Stimulated activated naive CD8-positive, alpha-beta T cell treated with anti-CD3 and anti-CD28 coated beads, Interleukin-15, Interleukin-2, amounts not matched to agents 100 ng/mL and 50 ng/mL, for 24 hours (primary cell): ENCODE data around the gene EEFSEC.

Source experiments
- H3K27ac Mint-ChIP-seq: one replicate; pipeline ENCODE4 v1.8.0; 2021; ENCODE audit warnings: mild to moderate bottlenecking, mixed read lengths
- H3K27me3 Mint-ChIP-seq: one replicate; pipeline ENCODE4 v1.8.0; 2021; ENCODE audit warnings: mixed read lengths
- H3K36me3 Mint-ChIP-seq: one replicate; pipeline ENCODE4 v1.8.0; 2021; ENCODE audit warnings: low read depth, mixed read lengths
- H3K4me1 Mint-ChIP-seq: one replicate; pipeline ENCODE4 v1.8.0; 2021; ENCODE audit warnings: low read depth, mixed read lengths
- H3K4me3 Mint-ChIP-seq: one replicate; pipeline ENCODE4 v1.8.0; 2021; ENCODE audit warnings: mild to moderate bottlenecking, mixed read lengths
- H3K9me3 Mint-ChIP-seq: one replicate; pipeline ENCODE4 v1.8.0; 2021; ENCODE audit warnings: mixed read lengths

EEFSEC gene

DNA sequence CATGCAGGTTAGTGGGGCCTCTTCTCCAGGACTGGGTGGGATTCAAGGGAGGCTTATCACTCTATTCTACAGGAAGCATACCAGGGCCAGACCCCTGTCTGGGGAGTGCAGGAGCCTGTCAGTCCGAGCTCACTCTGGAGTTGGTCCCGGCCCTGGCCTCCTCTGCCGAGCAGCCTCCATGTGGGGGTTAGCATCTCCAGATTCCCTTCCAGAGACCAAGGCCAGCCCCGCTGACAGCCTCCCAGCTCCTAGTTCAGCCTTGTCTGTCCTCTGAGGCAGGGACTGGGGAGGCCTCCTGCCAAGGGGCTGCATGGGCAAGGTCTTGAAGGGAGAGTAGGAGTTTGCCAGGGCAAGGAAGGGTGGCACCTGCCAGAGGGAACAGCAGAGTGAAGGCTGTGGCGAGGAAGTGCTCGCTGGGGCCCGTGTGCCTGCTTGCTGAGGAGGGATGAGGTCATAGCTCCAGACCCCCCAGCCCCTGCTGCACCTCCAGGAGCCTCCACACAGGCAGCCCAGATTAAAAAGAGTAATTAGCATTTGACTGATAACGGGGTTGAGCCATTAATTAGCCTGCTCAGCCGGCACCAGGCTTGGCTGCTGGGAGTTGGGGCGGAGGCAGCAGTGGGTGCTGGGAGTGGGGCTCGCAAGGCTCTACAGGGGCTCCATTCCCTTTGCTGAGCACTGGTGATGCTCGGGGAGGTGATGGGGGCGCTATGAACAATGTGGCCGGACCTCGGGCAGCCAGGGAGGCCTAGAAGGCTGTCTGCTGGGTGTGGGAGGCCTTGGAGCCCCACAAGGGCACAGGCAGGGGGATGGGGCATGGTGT, 259.1 kb downstream of the EEFSEC start:
- H3K9me3 Mint-ChIP-seq, result no peaks in the 10 kb centered on the region
- H3K4me3 Mint-ChIP-seq, result no peak overlapping the region
- no peaks in the 10 kb centered on the region for H3K27me3 Mint-ChIP-seq
- H3K27ac Mint-ChIP-seq, result no peak overlapping the region
- no peaks in the 10 kb centered on the region for H3K4me1 Mint-ChIP-seq
- no peaks in the 10 kb centered on the region for H3K36me3 Mint-ChIP-seq

- no peaks in the 10 kb centered on the region for H3K27me3 Mint-ChIP-seq
- H3K4me1 Mint-ChIP-seq, result no peaks in the 10 kb centered on the region
- no peaks in the 10 kb centered on the region for H3K9me3 Mint-ChIP-seq
- no peaks in the 10 kb centered on the region for H3K36me3 Mint-ChIP-seq
- no peak overlapping the region for H3K27ac Mint-ChIP-seq
- H3K4me3 Mint-ChIP-seq, result no peak overlapping the region
Measured at GRCh38 chr3:128413003-128413370, 259.7 kb downstream of the EEFSEC start.

- H3K27me3 Mint-ChIP-seq, result no peaks in the 10 kb centered on the region
- no peak overlapping the region for H3K4me3 Mint-ChIP-seq
- H3K9me3 Mint-ChIP-seq, result no peaks in the 10 kb centered on the region
- H3K27ac Mint-ChIP-seq, result no peak overlapping the region
- H3K36me3 Mint-ChIP-seq, result no peaks in the 10 kb centered on the region
- no peaks in the 10 kb centered on the region for H3K4me1 Mint-ChIP-seq
Measured at GRCh38 chr3:128413413-128414205, 260.3 kb downstream of the EEFSEC start.

DNA sequence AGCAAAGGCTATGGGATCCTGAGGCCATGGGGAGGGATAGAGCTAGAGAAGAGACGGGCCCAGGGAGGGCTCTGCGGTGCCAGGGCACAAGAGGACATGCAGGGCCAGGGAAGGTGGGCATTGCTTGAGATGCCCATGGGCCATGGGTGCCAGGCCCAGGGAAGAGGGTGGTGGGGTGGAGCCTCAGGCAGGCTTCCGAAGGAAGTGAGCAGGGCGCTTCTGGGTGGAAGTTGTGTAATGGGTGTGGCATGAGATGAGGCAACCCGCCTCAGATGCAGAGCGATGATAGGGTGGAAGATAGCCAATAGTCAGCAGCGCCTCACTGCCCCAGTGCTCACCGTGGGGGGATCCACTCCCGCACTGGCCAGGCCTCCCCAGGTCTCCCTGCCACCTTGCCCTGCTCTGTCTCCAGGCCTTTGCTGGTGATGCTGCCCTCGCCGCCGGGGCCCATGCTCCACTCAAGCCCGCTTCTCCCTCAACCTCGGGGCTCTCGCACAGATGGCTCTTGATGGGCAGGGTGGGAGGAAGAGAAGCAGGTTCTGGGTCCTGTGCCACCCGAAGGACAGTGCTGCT, 262.0 kb downstream of the EEFSEC start:
- Mint-ChIP-seq H3K4me1 (no peaks in the 10 kb centered on the region), H3K9me3 (no peaks in the 10 kb centered on the region), H3K27ac (no peak overlapping the region), H3K36me3 (no peaks in the 10 kb centered on the region), H3K27me3 (no peaks in the 10 kb centered on the region), H3K4me3 (no peak overlapping the region)

DNA sequence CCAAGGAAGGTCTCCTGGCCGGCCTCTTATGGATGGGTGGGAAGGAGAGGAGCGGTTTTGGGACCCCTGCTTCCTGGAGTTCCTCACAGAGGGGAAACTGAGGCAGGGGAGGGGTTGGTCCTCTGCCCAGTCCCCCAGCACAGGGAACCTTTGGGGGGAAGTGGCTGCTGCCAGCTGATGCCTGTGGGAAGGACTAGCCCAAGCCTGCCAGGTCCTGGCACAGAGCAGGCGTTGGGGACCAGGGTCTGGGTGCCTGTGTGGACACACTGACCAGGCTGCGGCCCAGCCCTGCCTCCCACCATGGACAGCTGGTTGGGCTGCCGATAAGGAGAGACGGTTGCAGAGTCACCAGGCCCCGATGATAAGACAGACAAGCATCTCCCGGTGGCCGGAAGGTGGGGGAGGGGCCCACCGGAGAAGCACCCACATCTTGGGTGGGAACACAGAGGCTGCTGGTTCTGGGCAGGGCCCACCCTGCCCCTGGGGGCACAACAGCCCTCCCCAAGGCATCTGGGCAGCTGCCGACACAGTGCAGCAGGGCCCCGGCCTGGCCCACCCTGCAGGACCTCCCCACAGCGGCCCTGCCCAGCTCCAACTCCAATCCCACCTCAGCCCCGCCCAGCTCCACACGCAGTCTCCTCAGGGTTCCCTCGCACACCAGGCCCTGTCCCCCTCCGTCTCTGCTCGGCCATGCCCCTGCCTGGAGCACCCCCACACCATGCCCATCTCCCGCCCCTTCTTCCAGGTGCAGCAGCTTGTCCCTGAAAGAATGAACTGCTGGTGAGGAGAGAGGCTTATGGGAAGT, 262.7 kb downstream of the EEFSEC start:
- Mint-ChIP-seq H3K36me3 (no peaks in the 10 kb centered on the region), H3K27me3 (no peaks in the 10 kb centered on the region), H3K27ac (no peak overlapping the region), H3K4me3 (no peak overlapping the region), H3K9me3 (no peaks in the 10 kb centered on the region), H3K4me1 (no peaks in the 10 kb centered on the region)

DNA sequence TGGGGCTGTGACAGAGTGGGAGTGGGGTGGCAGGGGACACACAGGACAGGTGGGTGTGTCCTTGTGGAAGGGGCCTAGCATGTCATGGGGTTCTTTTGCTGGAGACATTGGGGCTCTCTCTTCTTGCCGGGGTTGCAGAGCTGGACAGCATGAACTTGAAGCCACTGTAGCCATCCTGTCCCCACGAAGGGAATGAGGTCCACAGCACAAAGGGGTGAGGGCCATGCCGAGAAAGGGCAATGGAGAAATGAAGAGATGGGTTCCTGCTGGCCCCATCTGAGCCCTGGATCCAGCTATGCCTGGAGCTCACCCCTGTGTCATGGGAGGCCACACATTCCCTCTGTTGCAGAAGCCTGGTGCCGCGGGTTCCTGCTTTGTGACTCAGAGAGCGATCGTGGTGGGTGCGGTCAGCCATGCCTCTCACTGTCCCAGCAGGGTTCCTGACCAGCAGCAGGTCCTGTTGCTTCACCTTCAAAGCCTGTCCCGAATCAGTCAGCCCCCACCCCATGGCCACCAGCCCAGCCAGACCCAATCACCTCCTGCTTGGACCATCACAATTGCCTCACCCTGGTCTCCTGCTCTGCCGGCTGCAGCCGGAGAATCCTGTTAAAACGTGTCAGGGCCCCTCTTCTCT, 263.4 kb downstream of the EEFSEC start:
- Mint-ChIP-seq H3K27ac (no peak overlapping the region), H3K4me3 (no peak overlapping the region)

GRCh38 chr3:128418900-128419299, 265.6 kb downstream of the EEFSEC start:
- H3K27me3 Mint-ChIP-seq, result no peaks in the 10 kb centered on the region
- no peaks in the 10 kb centered on the region for H3K36me3 Mint-ChIP-seq
- no peak overlapping the region for H3K4me3 Mint-ChIP-seq
- H3K27ac Mint-ChIP-seq, result no peak overlapping the region
- no peaks in the 10 kb centered on the region for H3K4me1 Mint-ChIP-seq
- no peaks in the 10 kb centered on the region for H3K9me3 Mint-ChIP-seq

More for the DNA sequence above, 263.4 kb downstream of the EEFSEC start:
- Mint-ChIP-seq H3K4me1 (no peaks in the 10 kb centered on the region), H3K9me3 (no peaks in the 10 kb centered on the region), H3K27me3 (no peaks in the 10 kb centered on the region), H3K36me3 (no peaks in the 10 kb centered on the region)

DNA sequence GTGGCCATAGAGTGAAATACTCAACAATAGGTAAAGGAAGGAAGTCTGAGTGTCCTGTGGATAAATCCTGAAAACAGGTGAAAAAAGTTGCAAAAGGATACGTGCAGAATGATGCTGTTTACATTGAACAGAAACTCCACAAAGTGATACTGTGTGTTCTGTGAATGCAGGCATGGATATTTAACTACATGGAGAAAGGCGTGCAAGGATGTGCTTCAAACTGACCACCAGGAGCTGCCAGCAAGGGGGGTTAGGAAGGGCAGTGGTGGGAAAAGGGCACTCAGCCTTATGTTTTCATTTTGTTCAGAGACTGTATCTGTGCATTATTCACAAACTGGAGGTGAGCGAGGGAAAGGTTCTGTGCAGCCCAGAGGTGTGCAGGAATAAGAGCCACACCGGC, 266.0 kb downstream of the EEFSEC start:
- H3K9me3 Mint-ChIP-seq, result no peaks in the 10 kb centered on the region
- H3K36me3 Mint-ChIP-seq, result no peaks in the 10 kb centered on the region
- no peak overlapping the region for H3K27ac Mint-ChIP-seq
- no peaks in the 10 kb centered on the region for H3K27me3 Mint-ChIP-seq
- no peaks in the 10 kb centered on the region for H3K4me1 Mint-ChIP-seq
- no peak overlapping the region for H3K4me3 Mint-ChIP-seq

DNA sequence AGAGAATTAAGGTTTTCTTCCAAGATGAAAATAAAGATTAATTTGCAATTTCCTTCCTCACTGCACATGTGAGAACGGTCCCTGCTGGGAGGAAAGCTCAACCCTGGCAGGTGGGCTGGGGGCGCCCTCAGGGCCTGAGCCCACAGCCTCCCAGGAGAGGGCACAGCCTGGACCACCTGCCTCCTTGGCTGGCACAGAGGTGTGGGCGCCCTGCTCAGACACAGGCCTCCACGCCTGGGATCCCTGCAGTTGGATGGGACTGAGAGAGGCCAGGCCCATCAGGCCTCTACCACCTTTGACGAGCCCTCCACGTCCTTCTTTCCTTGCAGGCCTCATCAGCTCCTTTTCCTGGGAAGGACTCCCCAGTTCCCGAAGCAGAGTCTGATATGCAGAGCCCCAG, 267.0 kb downstream of the EEFSEC start:
- Mint-ChIP-seq H3K27me3 (no peaks in the 10 kb centered on the region), H3K4me3 (no peak overlapping the region), H3K27ac (no peak overlapping the region), H3K36me3 (no peaks in the 10 kb centered on the region), H3K4me1 (no peaks in the 10 kb centered on the region), H3K9me3 (no peaks in the 10 kb centered on the region)

DNA sequence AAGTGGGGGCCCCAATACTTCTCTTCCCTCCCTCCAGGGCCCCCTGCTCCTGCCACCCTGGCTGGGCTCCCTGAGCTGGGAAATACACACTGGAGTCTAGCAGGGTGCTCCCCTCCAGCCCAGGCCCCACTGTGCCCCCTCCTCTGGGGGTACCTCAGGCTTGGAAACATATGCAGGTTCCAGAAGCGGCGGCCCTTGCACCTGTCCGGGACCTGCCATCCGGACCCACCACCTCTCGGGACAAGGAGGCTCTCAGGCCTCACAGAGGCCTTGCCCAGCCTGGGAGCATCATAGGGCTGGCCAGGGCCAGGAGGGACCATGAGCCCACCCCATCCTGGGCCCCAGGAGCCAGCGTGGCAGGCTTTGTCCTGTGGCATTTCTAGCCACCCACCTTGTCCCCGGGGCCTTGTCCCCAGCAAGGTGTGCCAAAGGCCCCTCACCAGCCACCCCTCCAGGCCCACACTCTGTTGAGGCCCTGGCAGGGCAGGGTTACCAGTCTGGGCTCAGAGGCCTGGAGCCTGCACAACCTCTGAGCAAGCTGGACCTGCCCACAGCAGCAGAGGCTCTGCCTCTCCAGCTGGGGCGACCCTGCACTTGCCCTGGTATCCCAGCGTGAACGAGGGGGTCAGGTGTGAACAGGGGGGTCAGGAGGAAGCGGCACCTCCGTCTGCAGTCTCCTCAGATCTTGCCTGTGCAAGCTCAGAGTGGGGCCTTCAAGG, 267.6 kb downstream of the EEFSEC start:
- H3K4me3 Mint-ChIP-seq, result no peak overlapping the region
- no peaks in the 10 kb centered on the region for H3K36me3 Mint-ChIP-seq
- H3K27me3 Mint-ChIP-seq, result no peaks in the 10 kb centered on the region
- no peak overlapping the region for H3K27ac Mint-ChIP-seq
- no peaks in the 10 kb centered on the region for H3K9me3 Mint-ChIP-seq
- no peaks in the 10 kb centered on the region for H3K4me1 Mint-ChIP-seq

GRCh38 chr3:128421439-128421836, 268.2 kb downstream of the EEFSEC start:
- H3K4me1 Mint-ChIP-seq, result no peaks in the 10 kb centered on the region
- no peak overlapping the region for H3K27ac Mint-ChIP-seq
- H3K27me3 Mint-ChIP-seq, result no peaks in the 10 kb centered on the region
- no peak overlapping the region for H3K4me3 Mint-ChIP-seq
- no peaks in the 10 kb centered on the region for H3K36me3 Mint-ChIP-seq
- H3K9me3 Mint-ChIP-seq, result no peaks in the 10 kb centered on the region

DNA sequence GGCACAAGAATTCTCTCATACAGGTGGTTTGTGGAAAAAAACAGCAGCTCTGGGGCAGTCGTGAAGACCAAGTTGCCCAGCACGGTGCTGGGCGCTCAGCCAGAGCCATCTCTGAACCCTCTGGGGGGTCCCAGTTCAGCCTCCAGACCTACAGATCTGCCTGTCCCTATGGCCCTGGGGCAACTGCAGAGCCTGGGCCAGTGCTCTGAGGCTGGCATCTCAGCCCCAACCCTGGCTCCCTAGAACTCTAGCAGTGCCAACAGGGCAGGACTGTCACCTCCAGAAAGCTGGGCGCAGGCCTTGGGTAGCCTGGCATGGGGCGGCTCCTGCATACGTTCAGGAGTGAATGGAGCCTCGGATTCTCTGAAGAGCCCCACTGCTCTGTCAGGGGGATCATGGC, 268.7 kb downstream of the EEFSEC start:
- Mint-ChIP-seq H3K4me1 (no peaks in the 10 kb centered on the region), H3K9me3 (no peaks in the 10 kb centered on the region), H3K4me3 (no peak overlapping the region), H3K36me3 (no peaks in the 10 kb centered on the region), H3K27ac (no peak overlapping the region), H3K27me3 (peaks cover under 1% of the 10 kb centered on the region)

DNA sequence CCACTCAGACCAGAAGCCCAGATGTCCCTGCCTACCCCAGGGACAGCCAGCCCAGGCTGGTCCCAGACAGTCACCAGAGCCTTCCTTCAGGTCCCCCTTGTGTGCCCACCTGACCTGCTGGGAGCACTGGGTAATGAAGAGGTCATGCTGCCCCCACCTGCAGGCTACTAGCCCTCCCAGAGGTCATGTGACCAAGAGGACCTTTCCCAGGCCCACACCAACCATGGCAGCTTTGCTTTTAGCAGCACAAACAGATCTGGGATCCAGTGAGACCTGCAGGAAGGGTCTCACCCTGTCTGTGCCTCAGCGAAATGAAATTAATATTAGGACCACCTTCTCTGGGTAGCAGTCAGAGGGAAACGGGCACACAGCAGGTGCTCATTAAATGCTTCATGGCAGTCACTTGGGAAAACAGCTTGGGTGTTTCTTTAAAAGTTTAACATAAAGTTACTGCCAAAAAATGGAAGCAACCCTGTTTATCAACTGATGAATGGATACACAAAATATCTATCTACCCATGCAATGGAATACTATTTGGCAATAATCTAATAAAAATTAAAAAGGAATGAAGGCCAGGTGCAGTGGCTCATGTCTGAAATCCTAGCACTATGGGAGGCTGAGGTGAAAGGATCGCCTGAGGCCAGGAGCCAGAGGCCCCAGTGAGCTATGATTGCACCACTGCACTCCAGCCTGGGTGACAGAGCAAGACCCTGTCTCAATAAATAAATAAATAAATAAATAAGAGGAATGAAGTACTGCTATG, 269.7 kb downstream of the EEFSEC start:
- no peaks in the 10 kb centered on the region for H3K9me3 Mint-ChIP-seq
- H3K4me1 Mint-ChIP-seq, result no peaks in the 10 kb centered on the region
- no peaks in the 10 kb centered on the region for H3K36me3 Mint-ChIP-seq
- H3K27me3 Mint-ChIP-seq, result peaks cover 3% of the 10 kb centered on the region
- H3K4me3 Mint-ChIP-seq, result no peak overlapping the region
- H3K27ac Mint-ChIP-seq, result no peak overlapping the region
